Panc1 (cell line): ENCODE data around the gene FAM24A.

Source experiments
- CTCF ChIP-seq: fragments of 450-650 bp; IDR thresholded peaks from 2 replicates; pipeline ENCODE4 v1.5.1; 2017; ENCODE audit warnings: mild to moderate bottlenecking
- POLR2AphosphoS5 ChIP-seq: IDR thresholded peaks from 2 replicates; pipeline ENCODE4 v1.6.1; 2012; ENCODE audit warnings: mild to moderate bottlenecking, low read depth, low read length, moderate library complexity

GRCh38 chr10:122876467-122876855, 33.9 kb upstream of the FAM24A start:
- TF ChIP-seq CTCF (no peak), POLR2AphosphoS5 (no peak)
